ENCODE results near the gene CAMK2D.
"Not testable (repeated sequence)": the region's sequence is repeated elsewhere in the genome, so short reads cannot be mapped to it uniquely, and the experiment has no call there.

CAMK2D gene

GRCh38 chr4:113691676-113692075 lies 69.9 kb downstream of the CAMK2D start:
- CTCF ChIA-PET: no interaction called here
- TF ChIP-seq, protein P1, sequence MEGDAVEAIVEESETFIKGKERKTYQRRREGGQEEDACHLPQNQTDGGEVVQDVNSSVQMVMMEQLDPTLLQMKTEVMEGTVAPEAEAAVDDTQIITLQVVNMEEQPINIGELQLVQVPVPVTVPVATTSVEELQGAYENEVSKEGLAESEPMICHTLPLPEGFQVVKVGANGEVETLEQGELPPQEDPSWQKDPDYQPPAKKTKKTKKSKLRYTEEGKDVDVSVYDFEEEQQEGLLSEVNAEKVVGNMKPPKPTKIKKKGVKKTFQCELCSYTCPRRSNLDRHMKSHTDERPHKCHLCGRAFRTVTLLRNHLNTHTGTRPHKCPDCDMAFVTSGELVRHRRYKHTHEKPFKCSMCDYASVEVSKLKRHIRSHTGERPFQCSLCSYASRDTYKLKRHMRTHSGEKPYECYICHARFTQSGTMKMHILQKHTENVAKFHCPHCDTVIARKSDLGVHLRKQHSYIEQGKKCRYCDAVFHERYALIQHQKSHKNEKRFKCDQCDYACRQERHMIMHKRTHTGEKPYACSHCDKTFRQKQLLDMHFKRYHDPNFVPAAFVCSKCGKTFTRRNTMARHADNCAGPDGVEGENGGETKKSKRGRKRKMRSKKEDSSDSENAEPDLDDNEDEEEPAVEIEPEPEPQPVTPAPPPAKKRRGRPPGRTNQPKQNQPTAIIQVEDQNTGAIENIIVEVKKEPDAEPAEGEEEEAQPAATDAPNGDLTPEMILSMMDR (IDR thresholded peaks at IDR 0.05; ENCODE audit: insufficient read depth, low read length, missing control alignments): no peak
- POLR2A ChIA-PET: no interaction called here
- no peak for DNase-seq (ENCODE audit: low read depth, low spot score)
- no peak overlapping the region for H3K4me3 ChIP-seq (ENCODE audit: low read depth, low read length)

GRCh38 chr4:113689394-113689793 lies 72.1 kb downstream of the CAMK2D start:
- CTCF ChIA-PET: interaction anchor here (1.3 to 1.5 kb wide), 3 partner anchors 11 to 142 kb away, joined by 3 read pairs; no protein-coding TSS in a partner anchor
- H3K4me3 ChIP-seq (ENCODE audit: low read depth, low read length): no peak overlapping the region
- TF ChIP-seq, protein P1 (IDR thresholded peaks at IDR 0.05; ENCODE audit: insufficient read depth, low read length, missing control alignments): no peak
- POLR2A ChIA-PET: no interaction called here
- DNase-seq (ENCODE audit: low read depth, low spot score): no peak

DNA sequence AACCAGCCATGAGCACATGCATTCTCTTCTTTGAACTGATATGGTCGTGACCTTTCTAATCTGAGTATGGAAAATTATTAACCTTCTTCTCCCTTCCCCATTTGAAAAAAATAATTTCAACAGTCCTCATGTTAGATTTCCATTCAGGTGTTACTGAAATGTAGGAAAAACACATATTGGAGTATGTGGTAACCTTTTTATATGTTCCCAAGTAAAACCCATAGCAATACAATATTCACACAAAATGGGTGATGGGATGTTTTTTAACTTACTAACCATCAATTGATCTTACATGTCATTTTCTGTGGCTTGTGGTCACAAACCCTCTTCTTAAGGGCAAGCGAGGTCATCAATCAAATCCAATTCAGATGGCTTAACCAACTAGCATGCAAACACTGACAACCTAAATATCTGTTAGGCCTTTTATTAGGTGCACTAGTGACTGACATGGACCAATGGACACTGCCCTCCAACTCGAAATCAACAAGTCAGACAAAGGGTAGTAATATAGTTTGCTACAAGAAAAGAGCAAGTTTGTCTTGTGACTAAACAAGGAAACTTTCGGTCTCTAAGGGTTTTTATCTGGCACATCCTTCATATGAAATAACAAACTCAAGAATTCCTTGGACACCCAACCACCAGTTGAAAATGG lies 74.3 kb downstream of the CAMK2D start:
- CTCF ChIA-PET: interaction anchor here (1.0 to 1.4 kb wide), 3 partner anchors 9 to 139 kb away, joined by 3 to 5 read pairs (median 4); no protein-coding TSS in a partner anchor
- TF ChIP-seq, protein P1 (IDR thresholded peaks at IDR 0.05; ENCODE audit: insufficient read depth, low read length, missing control alignments): no peak
- no peak overlapping the region for H3K4me3 ChIP-seq (ENCODE audit: low read depth, low read length)
- no peak for DNase-seq (ENCODE audit: low read depth, low spot score)
- POLR2A ChIA-PET: no interaction called here

- H3K4me3 ChIP-seq (ENCODE audit: low read depth, low read length); DNase-seq (ENCODE audit: low read depth, low spot score): not testable (repeated sequence)
- ChIA-PET CTCF (interaction anchor here (0.7 to 2.2 kb wide), 10 partner anchors 10 to 696 kb away, joined by 3 to 8 read pairs (median 5); no protein-coding TSS in a partner anchor), POLR2A (interaction anchor here (0.5 kb wide), 1 partner anchor 49 kb away, joined by 3 read pairs; no protein-coding TSS in a partner anchor)
These were observed 76.4 kb downstream of the CAMK2D start for GRCh38 chr4:113685157-113685556.

DNA sequence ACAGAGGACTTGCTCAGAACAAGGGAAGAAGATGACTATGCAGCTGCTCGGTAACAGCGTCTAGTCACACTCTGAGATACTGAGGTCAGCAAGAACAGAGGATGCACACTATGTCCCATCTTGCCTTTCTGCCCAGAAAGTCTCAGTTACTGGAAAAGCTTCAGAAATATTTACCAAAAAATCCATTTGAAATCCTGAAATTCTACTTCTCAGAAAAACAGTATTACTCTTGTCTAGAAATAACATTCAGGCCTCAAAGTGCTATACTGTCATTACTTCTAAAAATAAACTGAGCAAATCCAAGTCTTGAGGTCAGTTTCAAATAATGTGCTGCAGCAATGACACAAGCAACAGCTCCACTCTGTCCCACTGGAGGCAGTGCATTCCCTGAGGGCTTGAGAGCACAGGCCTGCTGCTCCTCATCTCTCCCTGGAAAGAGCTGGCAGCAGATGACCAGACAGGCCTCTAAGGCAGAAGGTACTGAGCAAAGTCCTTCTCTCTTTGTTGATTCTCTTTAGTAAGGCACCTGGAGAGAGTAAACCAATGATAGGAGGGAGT lies 76.9 kb downstream of the CAMK2D start:
- TF ChIP-seq, protein P1 (IDR thresholded peaks at IDR 0.05; ENCODE audit: insufficient read depth, low read length, missing control alignments): peak; percentile 58

GRCh38 chr4:113682730-113683537 lies 78.6 kb downstream of the CAMK2D start:
- DNase-seq (ENCODE audit: low read depth, low spot score): no peak
- POLR2A ChIA-PET: no interaction called here
- TF ChIP-seq, protein P1 (IDR thresholded peaks at IDR 0.05; ENCODE audit: insufficient read depth, low read length, missing control alignments): no peak
- CTCF ChIA-PET: interaction anchor here (2.2 kb wide), 1 partner anchor 135 kb away, joined by 6 read pairs; no protein-coding TSS in a partner anchor
- H3K4me3 ChIP-seq (ENCODE audit: low read depth, low read length): no peak overlapping the region

More for the DNA sequence above, 76.9 kb downstream of the CAMK2D start:
- CTCF ChIA-PET: interaction anchor here (1.0 to 2.2 kb wide), 9 partner anchors 10 to 265 kb away, joined by 3 to 8 read pairs (median 5); no protein-coding TSS in a partner anchor
- DNase-seq (ENCODE audit: low read depth, low spot score): no peak
- POLR2A ChIA-PET: interaction anchor here (0.5 kb wide), 1 partner anchor 48 kb away, joined by 3 read pairs; no protein-coding TSS in a partner anchor
- no peak overlapping the region for H3K4me3 ChIP-seq (ENCODE audit: low read depth, low read length)
